Anterior cingulate cortex (tissue), 58 donors: Measurements from ENCODE around the gene CHCHD5.

Experiments
- DNase-seq, 58 donors: peaks; one replicate each; lab custom pipeline; 2025; lab: John Stamatoyannopoulos, UW

The CHCHD5 gene

DNA sequence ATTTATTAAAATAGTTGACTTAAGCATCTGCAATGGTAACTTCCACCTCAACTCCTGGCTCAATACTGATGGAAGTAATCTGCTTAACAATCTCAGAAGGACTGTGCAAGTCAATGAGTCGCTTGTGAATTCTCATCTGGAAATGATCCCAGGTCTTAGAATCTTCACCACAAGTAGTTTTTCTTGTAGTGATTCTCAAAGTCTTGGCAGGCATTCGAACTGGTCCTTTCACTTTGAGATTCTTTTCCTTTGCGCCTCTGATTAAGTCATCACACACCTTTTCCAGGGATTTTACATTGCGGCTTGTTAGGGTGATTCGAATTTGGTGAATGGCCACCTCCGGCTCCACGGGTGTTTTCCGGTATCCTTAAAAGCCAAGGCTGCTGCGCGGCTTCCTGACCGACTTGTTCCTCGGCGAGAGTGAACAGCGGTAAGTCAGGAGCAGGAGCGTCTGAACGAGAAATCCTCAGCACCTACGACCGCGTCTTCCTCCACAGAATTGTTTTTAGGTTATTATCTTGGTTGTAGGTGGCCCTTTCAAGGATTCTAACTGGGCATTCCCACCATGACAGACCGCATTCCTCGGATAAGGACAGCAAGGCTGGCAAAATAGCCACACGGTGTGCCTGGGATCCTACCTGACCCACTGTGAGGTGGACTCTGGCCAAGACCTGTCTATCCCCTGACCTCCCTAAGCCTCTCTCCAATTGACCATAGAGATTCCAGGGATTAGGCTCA is 37.5 kb downstream of the CHCHD5 start:
- DNase-seq, result no peak

DNA sequence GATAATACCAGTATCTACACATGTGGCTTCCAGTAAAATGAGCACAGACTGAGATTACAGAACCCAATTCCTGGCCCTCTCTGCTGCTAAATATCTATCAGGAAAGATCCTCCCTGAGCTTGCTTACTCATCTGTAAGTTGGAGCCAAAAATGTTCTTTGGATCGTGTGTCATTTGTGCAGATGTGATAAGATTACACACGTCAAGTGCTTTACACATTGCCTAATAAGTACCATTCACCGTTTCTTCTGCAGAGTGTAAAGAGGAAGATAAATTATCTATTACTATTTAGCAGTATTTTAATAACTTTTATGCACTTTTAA is 38.1 kb downstream of the CHCHD5 start:
- no peak for DNase-seq

DNA sequence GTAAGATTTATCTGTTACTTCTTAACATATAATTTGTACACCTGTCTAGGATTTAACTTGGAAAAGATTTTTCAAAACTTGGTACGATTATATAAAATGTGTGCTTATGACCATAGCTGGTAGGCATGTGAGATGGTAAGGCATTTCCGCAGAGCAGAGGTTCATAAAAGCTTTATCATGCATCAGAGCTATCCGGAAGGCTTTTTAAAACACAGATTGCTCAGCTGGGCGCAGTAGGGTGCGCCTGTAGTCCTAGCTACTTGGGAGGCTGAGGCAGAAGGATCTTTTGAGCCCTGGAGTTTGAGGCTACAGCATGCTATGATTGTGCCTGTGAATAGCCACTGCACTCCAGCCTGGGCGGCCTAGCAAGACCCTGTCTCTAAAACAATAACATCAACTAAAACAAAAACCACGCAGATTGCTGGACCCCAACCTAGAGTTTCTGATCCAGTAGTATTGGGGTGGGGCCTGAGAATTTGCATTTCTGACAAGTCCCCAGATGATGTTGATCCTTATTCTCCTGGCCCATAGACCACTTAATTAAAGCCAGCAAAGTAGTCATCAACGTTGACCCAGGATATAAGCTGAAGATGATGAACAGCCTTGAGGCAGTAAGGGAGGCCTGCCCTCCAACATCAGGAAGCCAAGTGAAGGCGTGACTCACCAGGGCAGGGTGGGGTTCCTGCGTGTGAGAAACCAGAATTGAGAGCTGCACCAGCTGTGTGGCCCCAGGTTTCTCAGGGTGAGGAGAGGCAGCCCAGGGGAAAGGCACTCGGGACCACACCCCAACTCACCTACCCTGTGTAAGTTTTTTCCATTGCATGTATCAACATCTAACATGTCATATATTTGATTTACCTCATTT is 39.7 kb downstream of the CHCHD5 start:
- no peak for DNase-seq

DNA sequence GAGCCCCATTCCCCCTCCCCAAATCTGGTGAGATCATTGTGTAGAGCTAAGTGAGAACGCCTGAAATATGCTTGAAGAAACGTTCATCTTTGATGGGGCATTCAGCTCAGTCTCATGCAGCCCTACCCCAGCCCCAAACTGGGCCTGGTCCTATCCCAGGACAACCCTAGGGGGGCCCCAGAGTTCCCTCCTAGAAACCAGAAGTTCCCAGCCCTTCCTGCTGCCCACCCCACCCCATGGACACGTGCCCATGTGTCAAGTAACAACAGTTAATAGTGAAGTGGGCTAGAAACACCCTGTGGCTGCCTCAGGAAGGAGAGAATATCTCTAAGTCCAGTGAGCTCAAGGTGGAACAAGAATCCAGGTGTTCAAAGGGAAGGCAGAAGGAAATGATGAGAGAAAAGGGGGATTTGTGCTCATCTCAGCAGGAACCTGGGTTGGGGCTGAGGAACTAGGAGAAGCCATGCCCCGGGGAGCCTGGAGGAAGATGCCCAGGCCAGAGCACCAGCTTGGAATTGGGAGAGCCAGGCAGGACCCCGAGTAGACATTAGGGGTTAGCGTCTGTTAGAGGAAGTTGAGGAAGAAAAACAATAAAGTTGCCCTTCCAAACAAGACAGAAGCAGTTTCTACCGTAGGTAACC is 41.2 kb downstream of the CHCHD5 start:
- no peak for DNase-seq

DNA sequence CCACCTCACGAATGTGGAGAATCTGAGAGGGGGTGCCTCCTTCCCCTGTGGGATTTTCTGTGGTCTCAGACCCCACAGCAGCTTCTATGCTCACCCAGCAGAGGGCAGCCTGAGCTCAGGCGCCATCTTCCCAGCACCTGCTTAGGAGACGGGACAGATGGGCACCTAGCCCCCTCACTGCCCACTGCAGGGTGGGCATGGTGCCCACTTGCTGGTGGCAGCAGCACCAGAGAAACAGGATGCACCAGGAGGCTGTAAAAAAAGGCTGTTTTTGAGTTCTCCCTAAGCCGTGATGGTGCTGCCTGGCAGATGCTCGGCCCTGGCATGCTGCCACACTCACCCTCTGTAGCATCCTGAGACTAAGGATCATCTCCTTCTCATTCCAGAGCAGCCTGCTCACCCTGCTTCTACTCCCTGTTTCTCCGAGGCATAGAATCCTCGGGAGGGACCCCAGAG is 42.2 kb downstream of the CHCHD5 start:
- DNase-seq, result peak in 57 of 58 donors; percentile 18 to 88 (median 65)

DNA sequence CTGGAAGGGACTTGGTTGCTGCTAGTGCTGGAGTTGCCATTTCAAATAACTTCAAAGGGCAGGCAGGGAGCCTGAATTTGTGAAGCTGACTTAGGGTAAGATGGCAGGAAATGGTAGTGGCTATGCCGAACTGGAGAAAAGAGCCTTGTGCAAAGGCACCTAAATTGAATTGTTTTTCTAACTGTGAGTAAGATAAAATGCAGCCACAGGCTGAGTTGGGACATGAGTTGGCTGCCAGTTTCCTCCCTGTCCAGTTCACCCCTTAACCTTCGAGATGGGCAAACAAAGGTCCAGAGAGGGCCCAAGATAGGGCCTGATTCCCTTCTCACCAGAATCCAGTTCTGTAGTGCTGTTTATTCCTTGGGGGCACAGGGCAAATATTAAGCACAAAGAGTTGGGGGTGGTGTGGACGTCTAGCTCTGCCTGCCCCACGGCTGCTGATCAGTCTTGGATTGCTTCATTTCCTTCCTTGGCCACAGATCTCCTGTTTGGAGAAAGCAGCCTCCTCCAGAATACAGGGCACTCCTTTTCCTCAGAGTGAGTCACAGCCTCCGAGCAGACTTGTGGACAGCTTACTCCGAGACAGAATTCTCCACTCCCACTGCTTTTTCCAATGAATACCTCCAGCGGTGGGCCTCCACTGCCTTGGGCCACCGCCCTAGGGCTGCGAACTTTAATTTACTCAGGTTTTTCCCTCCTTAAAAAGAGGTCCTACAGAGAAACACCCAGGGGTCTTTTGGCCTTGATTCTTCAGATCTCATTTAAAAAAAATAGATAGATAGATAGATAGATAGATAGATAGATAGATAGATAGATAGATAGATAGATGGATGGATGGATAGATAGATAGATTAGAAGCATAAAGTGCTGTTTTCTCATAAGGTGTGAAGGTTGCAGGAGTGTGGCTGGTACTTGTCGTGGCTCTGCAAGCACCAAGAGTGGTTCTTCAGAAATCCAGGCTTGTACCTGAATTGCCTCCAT is 42.9 kb downstream of the CHCHD5 start:
- peak in 20 of 58 donors; percentile 5 to 76 (median 16) for DNase-seq

DNA sequence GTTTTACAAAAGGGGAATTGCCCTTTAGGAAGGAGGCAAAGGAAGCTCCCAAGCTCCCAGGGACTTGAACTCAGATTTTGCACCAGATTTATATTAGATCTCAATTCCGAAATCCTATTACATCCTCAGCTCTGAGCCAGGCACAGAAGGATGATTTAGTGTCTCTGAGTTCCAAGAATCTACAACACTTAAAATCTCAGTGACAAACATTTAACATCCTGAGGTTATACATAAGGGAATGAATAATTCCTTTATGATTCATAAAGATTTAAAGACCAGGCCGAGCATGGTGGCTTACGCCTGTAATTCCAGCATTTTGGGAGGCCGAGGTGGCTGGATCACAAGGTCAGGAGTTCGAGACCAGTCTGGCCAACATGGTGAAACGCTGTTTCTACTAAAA is 44.8 kb downstream of the CHCHD5 start:
- DNase-seq, result no peak

DNA sequence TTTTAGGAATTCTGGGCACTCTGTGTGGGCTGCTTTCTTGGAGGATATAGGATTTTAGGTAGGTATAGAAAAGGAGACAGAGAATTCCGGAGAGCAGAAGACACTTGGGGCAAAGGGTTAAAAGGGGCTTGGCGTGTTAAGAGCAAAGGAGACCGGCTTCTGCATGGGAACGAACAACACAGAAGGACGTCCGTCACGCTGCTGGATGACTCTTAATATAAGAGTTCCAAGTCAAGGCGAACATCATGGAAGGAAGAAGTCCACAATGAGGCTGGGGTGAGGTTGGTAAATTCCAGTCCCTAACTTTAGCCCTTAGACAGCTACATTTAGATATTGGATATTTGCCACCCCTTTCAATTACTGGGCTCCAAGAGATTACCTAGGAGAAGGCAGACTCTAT is 45.4 kb downstream of the CHCHD5 start:
- DNase-seq, result no peak

DNA sequence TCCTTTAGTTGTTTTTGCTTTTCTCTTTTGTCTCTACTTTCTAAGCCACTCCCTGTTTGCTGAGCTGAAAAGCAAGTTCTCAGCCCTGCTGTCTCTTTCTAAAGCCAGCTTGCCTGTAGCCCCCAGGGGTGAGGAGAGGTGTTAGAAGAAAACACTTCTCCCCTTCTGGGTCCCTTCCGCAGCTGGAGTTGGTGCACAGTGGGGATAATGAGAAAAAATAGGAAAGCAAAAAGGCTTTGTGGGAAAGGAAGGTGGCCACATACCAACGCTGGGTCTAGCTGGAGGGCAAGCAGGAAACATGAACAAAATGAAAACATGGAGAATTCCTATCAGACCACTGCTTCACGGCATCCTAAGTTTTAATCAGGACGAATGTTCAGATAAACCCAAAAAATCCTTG is 45.9 kb downstream of the CHCHD5 start:
- DNase-seq, result no peak

DNA sequence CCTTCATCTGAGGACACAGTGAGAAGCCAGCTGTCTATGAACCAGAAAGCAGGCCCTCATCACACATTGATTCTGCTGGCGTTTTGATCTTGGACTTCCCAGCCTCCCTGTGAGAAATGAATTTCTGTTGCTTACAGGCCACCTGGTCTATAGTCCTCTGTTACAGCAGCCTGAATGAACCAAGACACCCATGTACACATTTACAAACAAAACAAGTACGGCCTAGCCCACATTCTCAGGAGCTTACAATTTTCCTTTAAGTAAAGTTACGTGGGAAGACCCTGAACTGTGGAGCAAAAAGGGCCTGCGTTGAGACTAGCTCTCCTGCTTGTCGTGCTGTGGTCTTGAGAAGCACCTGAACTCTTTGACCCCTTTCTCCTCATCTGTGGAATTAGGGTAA is 49.3 kb downstream of the CHCHD5 start:
- no peak for DNase-seq

DNA sequence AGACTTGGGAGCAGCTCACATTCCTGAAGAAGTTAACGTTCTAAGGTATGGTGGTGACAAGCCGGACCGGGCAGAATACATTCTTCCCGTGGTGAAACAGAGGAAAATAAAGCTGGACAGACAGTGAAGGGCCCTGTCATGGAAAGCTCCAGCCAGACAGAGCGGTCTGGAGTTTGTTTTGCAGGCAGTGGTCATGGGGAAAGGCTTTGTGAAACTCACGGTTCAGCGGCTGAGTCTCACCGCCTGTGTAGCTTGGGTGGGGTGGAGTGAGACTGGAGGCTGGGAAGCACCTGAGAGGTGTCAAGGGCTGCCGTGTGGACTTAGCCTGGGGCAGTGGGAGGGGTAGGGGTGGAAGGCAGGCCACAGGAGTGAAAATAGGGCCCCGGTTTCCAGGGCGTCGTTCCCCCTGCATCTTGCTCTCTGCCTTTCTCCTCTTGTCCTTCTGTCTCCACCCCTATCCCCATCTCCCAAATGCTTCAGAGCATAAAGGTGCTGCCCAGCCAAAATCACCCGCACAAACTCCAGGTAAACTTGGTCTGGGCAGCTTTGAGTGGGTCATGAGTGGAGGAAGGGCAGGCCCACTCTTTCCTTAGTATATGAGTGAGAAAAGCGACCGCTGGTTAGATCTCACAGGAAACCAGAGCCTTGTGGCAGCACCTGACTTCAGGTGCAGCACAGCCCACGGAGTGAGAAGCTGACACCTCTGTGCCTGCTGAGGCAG is 49.9 kb downstream of the CHCHD5 start:
- DNase-seq, result no peak

DNA sequence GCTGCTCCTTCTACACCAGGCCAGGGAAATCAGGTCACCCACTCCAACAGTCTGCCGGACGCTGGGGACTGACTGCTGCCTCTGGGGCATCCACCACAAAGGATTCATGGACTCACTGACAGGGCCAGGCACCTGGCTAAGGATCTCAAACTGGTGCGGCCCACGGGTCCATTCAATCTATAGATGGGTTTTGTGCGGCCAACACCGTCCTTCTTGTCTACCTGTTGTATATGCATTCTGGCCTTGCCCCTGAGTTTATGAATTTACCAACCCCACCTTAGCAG is 50.4 kb downstream of the CHCHD5 start:
- no peak for DNase-seq

DNA sequence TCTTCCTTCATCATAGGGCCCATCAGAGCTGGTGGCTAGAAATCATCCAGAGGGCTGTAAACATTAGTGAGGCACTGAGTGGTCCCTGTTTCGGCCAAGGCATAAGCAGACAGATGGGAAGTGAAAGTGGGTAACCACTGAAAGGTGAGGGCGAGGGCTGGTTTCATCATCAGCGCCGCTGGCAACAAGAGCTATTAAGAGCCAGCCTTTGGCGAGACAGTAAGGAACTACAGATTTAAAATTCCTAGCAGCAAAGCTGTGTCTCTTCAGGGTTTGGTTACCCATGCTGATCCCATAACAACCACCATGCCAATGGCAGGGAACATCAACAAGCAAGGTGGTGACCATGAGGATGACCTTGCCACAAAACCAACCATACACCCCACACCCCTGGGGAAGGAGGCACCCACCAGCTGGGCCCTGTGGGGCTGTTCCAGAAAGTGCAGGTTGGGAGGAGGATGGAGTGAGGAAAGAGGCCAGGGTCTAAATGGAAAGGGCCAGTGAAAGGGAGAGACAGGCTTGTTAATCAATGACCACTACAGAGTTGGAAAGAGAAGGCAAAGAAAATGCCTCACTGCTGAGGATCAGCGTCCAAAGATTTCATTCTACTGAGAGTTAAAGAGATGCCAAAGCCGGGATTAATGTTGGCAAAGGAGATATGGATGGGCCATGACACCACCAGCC is 52.3 kb downstream of the CHCHD5 start:
- DNase-seq, result no peak

DNA sequence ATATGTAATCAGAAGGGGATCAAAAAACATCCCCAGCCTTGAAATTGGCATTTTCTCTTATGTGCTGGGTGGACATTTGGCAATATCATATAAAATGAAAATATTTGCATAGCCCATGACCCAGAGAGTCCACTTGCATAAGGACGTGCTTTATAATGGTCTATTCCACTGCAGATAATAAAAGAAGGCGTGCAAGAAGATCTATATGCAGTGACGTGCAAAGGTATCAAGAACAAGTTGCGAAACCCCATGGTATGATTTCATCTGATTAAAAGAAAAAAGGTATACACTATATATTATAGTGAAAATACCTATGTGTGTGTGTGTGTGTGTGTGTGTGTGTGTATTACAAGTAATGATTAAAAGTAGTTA is 52.9 kb downstream of the CHCHD5 start:
- DNase-seq, result no peak
